ENCODE measurements around the gene SCYL3. TPM values are rescaled to one million over a fixed set of nuclear protein-coding genes. Genes with fewer than 3 reads are reported as not detected.

Gene SCYL3
- total RNA-seq, 4 donors from 2014 or later, result 12.3 to 42.3 (median 25.1) TPM

- H3K27ac ChIP-seq, result no peak overlapping the region
Measured at GRCh38 chr1:169904834-169905233, 11.1 kb upstream of the SCYL3 start.

GRCh38 chr1:169902751-169903150, 9.1 kb upstream of the SCYL3 start:
- no peaks in the 10 kb centered on the region for H3K9me3 ChIP-seq
- no peak overlapping the region for H3K27ac ChIP-seq
- TF ChIP-seq POLR2AphosphoS5 (IDR thresholded peaks at IDR 0.05), result no peak
- no peak for TF ChIP-seq CTCF (IDR thresholded peaks at IDR 0.05)
- no peak for TF ChIP-seq POLR2A (IDR thresholded peaks at IDR 0.05)
- no peak for TF ChIP-seq EP300 (IDR thresholded peaks at IDR 0.05; ENCODE audit: low read depth)
- peaks cover 0 to 23% (median 10%) of the 10 kb centered on the region in 4 donors for H3K4me1 ChIP-seq
- DNase-seq, result no peak
- no peak overlapping the region for H3K4me3 ChIP-seq
- H3K36me3 ChIP-seq, result no peaks in the 10 kb centered on the region
- H3K27me3 ChIP-seq, result no peaks in the 10 kb centered on the region
- 69 to 71% methylated on average over 5 of the region's 5 CpGs for WGBS, 2 donors (ENCODE audit: low coverage in 1 of 2)
- intact Hi-C loops (cut with DNase I; ENCODE audit: low total_unique reads) (no loop called here), in situ Hi-C loops (cut with MboI; ENCODE audit: low pct_ligation_motif_present in 1 of 4, low pct_unique_long_range_greater_than_20kb in 1 of 4, low sequenced_read_pairs in 3 of 4) (loop anchor here in 2 of 4 donors (25.0 kb wide), 2 partner anchors 635 to 985 kb away; partner anchors contain the start of gene GORAB (in 1 of the 2))

More at GRCh38 chr1:169904834-169905233, 11.1 kb upstream of the SCYL3 start:
- TF ChIP-seq EP300 (IDR thresholded peaks at IDR 0.05; ENCODE audit: low read depth), result no peak
- in situ Hi-C loops (cut with MboI; ENCODE audit: low pct_ligation_motif_present in 1 of 4, low pct_unique_long_range_greater_than_20kb in 1 of 4, low sequenced_read_pairs in 3 of 4) (loop anchor here in 2 of 4 donors (25.0 kb wide), 2 partner anchors 632 to 982 kb away; partner anchors contain the start of gene GORAB (in 1 of the 2)), intact Hi-C loops (cut with DNase I; ENCODE audit: low total_unique reads) (no loop called here)
- no peaks in the 10 kb centered on the region for H3K36me3 ChIP-seq
- DNase-seq, result no peak
- 92 to 95% methylated on average over 1 of the region's 1 CpG for WGBS, 2 donors (ENCODE audit: low coverage in 1 of 2)
- no peaks in the 10 kb centered on the region for H3K9me3 ChIP-seq
- H3K4me1 ChIP-seq, result peaks cover 0 to 23% (median 10%) of the 10 kb centered on the region in 4 donors
- no peak overlapping the region for H3K4me3 ChIP-seq
- no peaks in the 10 kb centered on the region for H3K27me3 ChIP-seq

DNA sequence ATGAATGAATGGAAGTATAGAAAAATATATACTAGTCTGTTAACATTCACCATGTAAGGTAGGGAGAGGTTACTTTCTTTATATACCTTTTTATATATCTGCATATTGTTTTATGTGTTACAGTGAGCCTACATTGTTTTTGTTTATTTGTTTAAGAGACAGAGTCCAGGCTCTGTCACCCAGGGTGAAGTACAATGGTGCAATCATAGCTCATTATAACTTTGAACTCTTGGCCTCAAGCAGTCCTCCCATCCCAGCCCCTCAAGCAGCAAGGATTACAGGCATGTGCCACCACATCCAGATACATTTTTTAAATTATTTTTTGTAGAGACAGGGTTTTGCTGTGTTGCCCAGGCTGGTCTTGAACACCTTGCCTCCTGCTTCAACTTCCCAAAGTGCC, 7.4 kb upstream of the SCYL3 start:
- intact Hi-C loops (cut with DNase I; ENCODE audit: low total_unique reads) (no loop called here), in situ Hi-C loops (cut with MboI; ENCODE audit: low pct_ligation_motif_present in 1 of 4, low pct_unique_long_range_greater_than_20kb in 1 of 4, low sequenced_read_pairs in 3 of 4) (loop anchor here in 2 of 4 donors (25.0 kb wide), 2 partner anchors 636 to 986 kb away; partner anchors contain the start of gene GORAB (in 1 of the 2))
- Histone ChIP-seq H3K36me3 (no peaks in the 10 kb centered on the region), H3K9me3 (no peaks in the 10 kb centered on the region), H3K4me3 (no peak overlapping the region), H3K4me1 (peaks cover 0 to 23% (median 10%) of the 10 kb centered on the region in 4 donors), H3K27ac (peak overlapping the region in 1 of 4 donors; percentile 38), H3K27me3 (no peaks in the 10 kb centered on the region)
- DNase-seq, result no peak
- no peak for TF ChIP-seq POLR2AphosphoS5 (IDR thresholded peaks at IDR 0.05)
- no peak for TF ChIP-seq EP300 (IDR thresholded peaks at IDR 0.05; ENCODE audit: low read depth)
- TF ChIP-seq POLR2A (IDR thresholded peaks at IDR 0.05), result no peak
- no peak for TF ChIP-seq CTCF (IDR thresholded peaks at IDR 0.05)

DNA sequence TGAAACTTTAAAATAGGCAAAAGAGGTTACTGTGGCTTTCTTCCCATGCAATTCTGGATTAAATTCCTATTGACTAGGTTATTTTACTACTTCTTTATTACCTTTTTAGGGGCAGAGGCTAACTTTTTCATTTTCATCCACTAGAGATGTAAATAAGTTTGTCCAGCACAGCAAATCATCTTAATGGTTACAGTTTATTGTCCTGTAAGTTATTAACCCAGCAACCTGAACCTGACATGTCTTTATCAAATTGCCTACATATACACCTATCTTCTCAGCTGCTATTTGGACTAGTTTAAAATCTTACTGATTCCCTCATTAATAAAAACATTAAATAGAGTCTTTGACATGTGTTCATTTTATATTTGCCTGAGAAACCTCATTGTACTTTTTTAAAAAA, 6.9 kb upstream of the SCYL3 start:
- H3K4me1 ChIP-seq, result peaks cover 0 to 23% (median 10%) of the 10 kb centered on the region in 4 donors
- TF ChIP-seq POLR2A (IDR thresholded peaks at IDR 0.05) (no peak), POLR2AphosphoS5 (IDR thresholded peaks at IDR 0.05) (no peak), EP300 (IDR thresholded peaks at IDR 0.05; ENCODE audit: low read depth) (no peak), CTCF (IDR thresholded peaks at IDR 0.05) (no peak)
- peak overlapping the region in 1 of 4 donors; percentile 38 for H3K27ac ChIP-seq
- intact Hi-C loops (cut with DNase I; ENCODE audit: low total_unique reads) (no loop called here), in situ Hi-C loops (cut with MboI; ENCODE audit: low pct_ligation_motif_present in 1 of 4, low pct_unique_long_range_greater_than_20kb in 1 of 4, low sequenced_read_pairs in 3 of 4) (loop anchor here in 2 of 4 donors (25.0 kb wide), 2 partner anchors 637 to 987 kb away; partner anchors contain the start of gene GORAB (in 1 of the 2))
- no peaks in the 10 kb centered on the region for H3K27me3 ChIP-seq
- H3K9me3 ChIP-seq, result no peaks in the 10 kb centered on the region
- DNase-seq, result no peak
- H3K4me3 ChIP-seq, result no peak overlapping the region
- no peaks in the 10 kb centered on the region for H3K36me3 ChIP-seq
